Measurements from ENCODE around the gene NRCAM. TPM values are rescaled to one million over a fixed set of nuclear protein-coding genes. Genes with fewer than 3 reads are reported as not detected.

Gene NRCAM
- total and polyA plus RNA-seq, 2 of the 8 experiments (the other 6 are each of a cell fraction or from before 2014, with no cell fraction given), result 2.7 to 3.8 TPM

GRCh38 chr7:108296911-108297310 lies 159.3 kb downstream of the NRCAM start:
- H3K9me3 ChIP-seq (ENCODE audit: insufficient read depth in 2 of 2, low read depth in 1 of 2, low read length in 1 of 2), result no peaks in the 10 kb centered on the region
- H4K5ac ChIP-seq (ENCODE audit: insufficient read length, low read depth, low read length), result no peak overlapping the region
- no peak overlapping the region for H3K14ac ChIP-seq (ENCODE audit: insufficient read length)
- no peak overlapping the region for H3K18ac ChIP-seq (ENCODE audit: extremely low read depth, low read length)
- no peaks in the 10 kb centered on the region for H3K27me3 ChIP-seq (replicated peaks in 1 of 4; ENCODE audit: control insufficient read depth in 3 of 4, extremely low read depth in 1 of 4, insufficient read depth in 3 of 4, low read length in 3 of 4)
- no peak overlapping the region for H3K4ac ChIP-seq (replicated peaks; ENCODE audit: insufficient read length, low read depth, low read length)
- H2BK5ac ChIP-seq (ENCODE audit: low read depth, low read length), result no peak overlapping the region
- no peak overlapping the region for H2BK20ac ChIP-seq (ENCODE audit: low read length)
- H3K9ac ChIP-seq (replicated peaks in 1 of 4; ENCODE audit: extremely low read depth in 1 of 4, low read depth in 3 of 4, low read length in 3 of 4), result no peak overlapping the region
- no peak overlapping the region for H3K27ac ChIP-seq (ENCODE audit: low read depth, low read length)
- H3K4me3 ChIP-seq (ENCODE audit: extremely low read depth in 1 of 4, insufficient read depth in 2 of 4, low read depth in 3 of 4, low read length in 4 of 4), result no peak overlapping the region
- no peaks in the 10 kb centered on the region for H3K79me2 ChIP-seq (ENCODE audit: control insufficient read depth in 1 of 2, insufficient read depth in 2 of 2, low read length in 2 of 2)
- DNase-seq (ENCODE audit: low read depth in 1 of 2, low spot score in 2 of 2), result no peak
- ChIA-PET CTCF (ENCODE audit: partially characterized antibody) (interaction anchor here (1.2 to 1.4 kb wide), 2 partner anchors 13 to 113 kb away, joined by 3 to 4 read pairs; no protein-coding TSS in a partner anchor), POLR2A (ENCODE audit: partially characterized antibody) (no interaction called here)
- no peak overlapping the region for H3K56ac ChIP-seq (replicated peaks; ENCODE audit: insufficient read length, low read depth, low read length)
- H4K8ac ChIP-seq (ENCODE audit: extremely low read depth, insufficient read depth, low read length), result no peak overlapping the region
- no peak for FAIRE-seq
- H2BK15ac ChIP-seq (ENCODE audit: low read length), result no peak overlapping the region
- no peaks in the 10 kb centered on the region for H3K4me1 ChIP-seq (replicated peaks in 1 of 4; ENCODE audit: control insufficient read depth in 3 of 4, insufficient read depth in 4 of 4, low read length in 3 of 4)
- no peak overlapping the region for H3K4me2 ChIP-seq (ENCODE audit: insufficient read depth in 1 of 2, low read depth in 2 of 2, low read length in 2 of 2)
- H2BK120ac ChIP-seq (replicated peaks; ENCODE audit: low read depth, low read length), result no peak overlapping the region
- H3K23me2 ChIP-seq (ENCODE audit: low read depth, low read length), result no peaks in the 10 kb centered on the region
- no peak overlapping the region for H3K23ac ChIP-seq (ENCODE audit: insufficient read length)
- no peaks in the 10 kb centered on the region for H3K36me3 ChIP-seq (ENCODE audit: control insufficient read depth in 2 of 4, insufficient read depth in 4 of 4, low read length in 3 of 4)
- H4K91ac ChIP-seq (replicated peaks; ENCODE audit: insufficient read length, low read length), result no peak overlapping the region
- H4K20me1 ChIP-seq (replicated peaks in 1 of 2; ENCODE audit: control insufficient read depth in 1 of 2, insufficient read depth in 2 of 2, low read length in 2 of 2), result no peaks in the 10 kb centered on the region
- H2BK12ac ChIP-seq (ENCODE audit: low read depth, low read length), result no peak overlapping the region
- H2AFZ ChIP-seq (ENCODE audit: low read length), result no peak overlapping the region
- H2AK5ac ChIP-seq (ENCODE audit: low read depth, low read length), result no peak overlapping the region
- H3K79me1 ChIP-seq (ENCODE audit: low read depth, low read length), result no peaks in the 10 kb centered on the region
- 85% methylated on average over 3 of the region's 3 CpGs; no CpG with 5 or more reads in 1 of the 2 experiments for WGBS, 2 experiments (ENCODE audit: extremely low coverage in 1 of 2, insufficient coverage in 1 of 2, insufficient read length in 1 of 2, insufficient replicate concordance in 2 of 2, low coverage in 1 of 2, low lambda C conversion rate in 2 of 2, missing lambda C conversion rate in 1 of 2)
- TF ChIP-seq CHD1 (IDR thresholded peaks at IDR 0.05; ENCODE audit: low read depth, low read length), result no peak
- TF ChIP-seq HDAC2 (IDR thresholded peaks at IDR 0.05; ENCODE audit: borderline replicate concordance in 1 of 2, low read depth in 2 of 2, low read length in 2 of 2), result no peak
- no peak for TF ChIP-seq PHF8 (conservative IDR thresholded peaks at IDR 0.05; ENCODE audit: low read depth, low read length)
- TF ChIP-seq POU5F1 (IDR thresholded peaks at IDR 0.05; ENCODE audit: low read depth, low read length), result no peak
- TF ChIP-seq EGR1 (IDR thresholded peaks at IDR 0.05; ENCODE audit: borderline replicate concordance, low read depth, low read length), result no peak
- no peak for TF ChIP-seq TEAD4 (IDR thresholded peaks at IDR 0.05; ENCODE audit: low read depth, low read length)
- no peak for TF ChIP-seq E2F6 (IDR thresholded peaks at IDR 0.05)
- TF ChIP-seq BCL11A (IDR thresholded peaks at IDR 0.05; ENCODE audit: low read depth in 2 of 2, low read length in 2 of 2), result no peak
- no peak for TF ChIP-seq SAP30 (IDR thresholded peaks at IDR 0.05; ENCODE audit: insufficient read depth, insufficient replicate concordance, low read length)
- TF ChIP-seq NRF1 (IDR thresholded peaks at IDR 0.05; ENCODE audit: low read depth, low read length), result no peak
- TF ChIP-seq EZH2 (IDR thresholded peaks at IDR 0.05; ENCODE audit: low read depth, low read length, severe bottlenecking), result no peak
- TF ChIP-seq RXRA (IDR thresholded peaks at IDR 0.05; ENCODE audit: insufficient read depth, low read depth, low read length), result no peak
- no peak for TF ChIP-seq JUND (IDR thresholded peaks at IDR 0.05; ENCODE audit: low read length)
- TF ChIP-seq KDM5A (IDR thresholded peaks at IDR 0.05; ENCODE audit: low read length), result no peak

Data from H1 (cell line).